Measurements from ENCODE around the gene TMEM119. TPM values are rescaled to one million over a fixed set of nuclear protein-coding genes. Genes with fewer than 3 reads are reported as not detected.
"Not testable (repeated sequence)": the region's sequence is repeated elsewhere in the genome, so short reads cannot be mapped to it uniquely, and the experiment has no call there.

The TMEM119 gene
- total and polyA plus RNA-seq, 9 of the 15 experiments (the other 6 are each of a cell fraction or from before 2014, with no cell fraction given): 0.18 TPM; not detected in 8

- 0 out of 2 replicates have a peak, but pooled peaks have one; percentile 54 for TF ChIP-seq ZNF449 (CRISPR knock-in tag; IDR thresholded peaks at IDR 0.05)
- no peak for TF ChIP-seq MYC (IDR thresholded peaks at IDR 0.05; ENCODE audit: low read depth, low read length)
- peak; percentile 36; the same call in 1 of the 2 replicates for TF ChIP-seq MYC (CRISPR knock-in tag; IDR thresholded peaks at IDR 0.05; ENCODE audit: borderline replicate concordance, low read depth)
- no peak for TF ChIP-seq RUNX1 (IDR thresholded peaks at IDR 0.05; ENCODE audit: low read depth)
- TF ChIP-seq ZSCAN29 (IDR thresholded peaks at IDR 0.05): no peak
- no peak for TF ChIP-seq PHF20 (IDR thresholded peaks at IDR 0.05; ENCODE audit: partially characterized antibody)
- TF ChIP-seq POLR2AphosphoS5 (IDR thresholded peaks at IDR 0.05; ENCODE audit: control insufficient read depth, insufficient read depth, low read depth, low read length): no peak
- TF ChIP-seq BRF1 (IDR thresholded peaks at IDR 0.05; ENCODE audit: borderline replicate concordance, extremely low read depth, insufficient read length): no peak
- no peak for TF ChIP-seq KAT2B (IDR thresholded peaks at IDR 0.05; ENCODE audit: low read depth, low read length)
- TF ChIP-seq FOXJ2 (tag; IDR thresholded peaks at IDR 0.05): no peak
- TF ChIP-seq MCM3 (IDR thresholded peaks at IDR 0.05): no peak
- TF ChIP-seq RNF2 (IDR thresholded peaks at IDR 0.05): no peak
- TF ChIP-seq MLLT1 (IDR thresholded peaks at IDR 0.05): no peak
- TF ChIP-seq ZNF764 (CRISPR knock-in tag; IDR thresholded peaks at IDR 0.05; ENCODE audit: low read depth): no peak
- TF ChIP-seq TCFL5 (CRISPR knock-in tag; conservative IDR thresholded peaks at IDR 0.05): 0 out of 2 replicates have a peak, but pooled peaks have one; percentile 52
- TF ChIP-seq NBN (IDR thresholded peaks at IDR 0.05; ENCODE audit: low read depth): no peak
- no peak for TF ChIP-seq CBFA2T3 (IDR thresholded peaks at IDR 0.05)
Observed at GRCh38 chr12:108619369-108620160, 21.7 kb upstream of the TMEM119 start (continued).

- H3K9ac ChIP-seq (ENCODE audit: insufficient read depth in 1 of 2, low read depth in 2 of 2, low read length in 2 of 2); FAIRE-seq; ATAC-seq; H3K27ac ChIP-seq (ENCODE audit: extremely low read depth, low read depth, low read length); H3K27me3 ChIP-seq (ENCODE audit: control insufficient read depth in 2 of 2, insufficient read depth in 2 of 2, low read length in 2 of 2); H3K4me2 ChIP-seq (ENCODE audit: insufficient read depth, low read length); DNase-seq (ENCODE audit: extremely low read depth in 1 of 4, low spot score in 3 of 4); H3K79me2 ChIP-seq (ENCODE audit: control insufficient read depth, insufficient read depth, low read length); H3K9me3 ChIP-seq (replicated peaks; ENCODE audit: control insufficient read depth, insufficient read depth, low read depth, low read length); H3K9me1 ChIP-seq (ENCODE audit: control insufficient read depth, insufficient read depth, low read length); BruUV-seq (replicated peaks); H3K4me3 ChIP-seq; H3K36me3 ChIP-seq (ENCODE audit: control insufficient read depth, insufficient read depth, low read length); H4K20me1 ChIP-seq (replicated peaks; ENCODE audit: control insufficient read depth, insufficient read depth, low read length): not testable (repeated sequence)
- intact Hi-C loops (cut with micrococcal nuclease) (loop anchor here (1.0 kb wide), 3 partner anchors 22 to 100 kb away; no protein-coding TSS in a partner anchor), in situ Hi-C loops (cut with MboI) (loop anchor here (5.0 kb wide), 1 partner anchor 52 kb away; no protein-coding TSS in a partner anchor)
- 92% methylated on average over 4 of the region's 4 CpGs for WGBS (ENCODE audit: insufficient coverage, low coverage, missing lambda C conversion rate)
- CTCF ChIA-PET (ENCODE audit: low intra/inter-chr PET ratio): interaction anchor here (2.9 kb wide), 1 partner anchor 55 kb away, joined by 30 read pairs; the partner anchor contains the start of gene ISCU
- POLR2A ChIA-PET: interaction anchor here (0.5 to 2.1 kb wide), 4 partner anchors 10 to 107 kb away, joined by 3 to 16 read pairs (median 3); no protein-coding TSS in a partner anchor
- peak overlapping the region; percentile 43; the same call in 1 of the 2 replicates for H2AFZ ChIP-seq (ENCODE audit: low read depth, low read length)
- H3K4me1 ChIP-seq (replicated peaks in 1 of 2; ENCODE audit: control insufficient read depth in 2 of 2, insufficient read depth in 2 of 2, low read length in 2 of 2): peaks cover 16 to 24% of the 10 kb centered on the region in 2 experiments; a peak in 3 of 5 replicates
Observed at GRCh38 chr12:108618953-108619274, 21.0 kb upstream of the TMEM119 start.
